ENCODE results near the gene RERE.

Gene RERE

GRCh38 chr1:8435569-8436071 is 381.8 kb downstream of the RERE start:
- DNase-seq = no peak

- no peak for DNase-seq
Observed at GRCh38 chr1:8434101-8434500, 383.3 kb downstream of the RERE start.

GRCh38 chr1:8431784-8432183 is 385.7 kb downstream of the RERE start:
- no peak for DNase-seq

- DNase-seq = no peak
Observed at GRCh38 chr1:8431019-8431418, 386.4 kb downstream of the RERE start.

GRCh38 chr1:8430476-8430875 is 387.0 kb downstream of the RERE start:
- DNase-seq = no peak

- no peak for DNase-seq
Observed at GRCh38 chr1:8429549-8430110, 387.8 kb downstream of the RERE start.

GRCh38 chr1:8428441-8428840 is 389.0 kb downstream of the RERE start:
- DNase-seq = no peak

GRCh38 chr1:8427986-8428385 is 389.5 kb downstream of the RERE start:
- DNase-seq = peak; percentile 52

- peak; percentile 91 for DNase-seq
Observed at GRCh38 chr1:8427493-8427892, 389.9 kb downstream of the RERE start.

GRCh38 chr1:8426996-8427395 is 390.4 kb downstream of the RERE start:
- DNase-seq = no peak

- DNase-seq = no peak
Observed at GRCh38 chr1:8425781-8426161, 391.7 kb downstream of the RERE start.

GRCh38 chr1:8425150-8425780 is 392.2 kb downstream of the RERE start:
- DNase-seq = no peak

GRCh38 chr1:8424539-8425116 is 392.8 kb downstream of the RERE start:
- peak; percentile 64 for DNase-seq

GRCh38 chr1:8423692-8424538 is 393.5 kb downstream of the RERE start:
- DNase-seq = peak; percentile 37

GRCh38 chr1:8423269-8423691 is 394.2 kb downstream of the RERE start:
- peak; percentile 36 for DNase-seq

- DNase-seq = peak; percentile 46
Observed at GRCh38 chr1:8422510-8423268, 394.8 kb downstream of the RERE start.

- no peak for DNase-seq
Observed at GRCh38 chr1:8421721-8422120, 395.7 kb downstream of the RERE start.

- no peak for DNase-seq
Observed at GRCh38 chr1:8420318-8420717, 397.1 kb downstream of the RERE start.

- no peak for DNase-seq
Observed at GRCh38 chr1:8419861-8420260, 397.6 kb downstream of the RERE start.

GRCh38 chr1:8419172-8419571 is 398.3 kb downstream of the RERE start:
- peak; percentile 57 for DNase-seq

GRCh38 chr1:8418301-8418700 is 399.1 kb downstream of the RERE start:
- DNase-seq = no peak

GRCh38 chr1:8417625-8418024 is 399.8 kb downstream of the RERE start:
- no peak for DNase-seq

- DNase-seq = no peak
Observed at GRCh38 chr1:8416881-8417280, 400.6 kb downstream of the RERE start.
